GM10266 (cell line): ENCODE data around the gene VAX1.

Experiments used
- DNase-seq: peaks from one replicate; pipeline ENCODE4 v3.0.0; 2012; ENCODE audit errors: extremely low spot score
- CTCF ChIP-seq: IDR thresholded peaks from 2 replicates; pipeline ENCODE4 v1.5.1; 2012; ENCODE audit warnings: mild to moderate bottlenecking, low read depth; ENCODE audit not compliant: control insufficient read depth, insufficient read depth; ENCODE audit errors: missing control alignments

The VAX1 gene

GRCh38 chr10:117162093-117163060, 24.3 kb upstream of the VAX1 start:
- TF ChIP-seq CTCF, result no peak

GRCh38 chr10:117161386-117162033, 23.4 kb upstream of the VAX1 start:
- no peak for DNase-seq
- TF ChIP-seq CTCF, result no peak

More at GRCh38 chr10:117162093-117163060, 24.3 kb upstream of the VAX1 start:
- DNase-seq, result no peak

GRCh38 chr10:117160567-117160966, 22.5 kb upstream of the VAX1 start:
- DNase-seq, result no peak
- no peak for TF ChIP-seq CTCF

- no peak for TF ChIP-seq CTCF
- DNase-seq, result no peak
Measured at GRCh38 chr10:117159390-117159789, 21.3 kb upstream of the VAX1 start.

- TF ChIP-seq CTCF, result no peak
- no peak for DNase-seq
Measured at GRCh38 chr10:117158297-117158696, 20.2 kb upstream of the VAX1 start.

GRCh38 chr10:117152668-117153067, 14.6 kb upstream of the VAX1 start:
- no peak for TF ChIP-seq CTCF
- DNase-seq, result no peak

GRCh38 chr10:117148284-117148683, 10.2 kb upstream of the VAX1 start:
- no peak for DNase-seq
- TF ChIP-seq CTCF, result no peak
